ENCODE data around the gene NFYA. TPM values are rescaled to one million over a fixed set of nuclear protein-coding genes. Genes with fewer than 3 reads are reported as not detected.
A peak's percentile ranks its signal among the peaks of the same experiment; 100 is the strongest.
"Not testable (repeated sequence)": the region's sequence is repeated elsewhere in the genome, so short reads cannot be mapped to it uniquely, and the experiment has no call there.

NFYA gene
- total RNA-seq, 1 experiment from 2014 or later, result 43.0 TPM

- no peaks in the 10 kb centered on the region for H3K4me1 ChIP-seq (ENCODE audit: insufficient read depth, low read length)
- no peak overlapping the region for H2AFZ ChIP-seq (ENCODE audit: low read length)
- H3K9me3 Mint-ChIP-seq, result no peaks in the 10 kb centered on the region
- H3K27ac ChIP-seq (ENCODE audit: insufficient read length, low read depth, low read length), result no peak overlapping the region
- H3K4me1 Mint-ChIP-seq, result 0 out of 4 replicates have a peak, but pooled peaks cover 0 to 3% of the 10 kb centered on the region in 2 experiments
- no peak for TF ChIP-seq CTCF (conservative IDR thresholded peaks at IDR 0.05)
- H3K4me3 Mint-ChIP-seq, result no peak overlapping the region
- H3K36me3 Mint-ChIP-seq (ENCODE audit: insufficient read depth in 1 of 3, low read depth in 3 of 3), result peaks cover 0 to 5% (median 0%) of the 10 kb centered on the region in 3 experiments; a peak in 2 of 7 replicates
- no peaks in the 10 kb centered on the region for H3K27me3 ChIP-seq (ENCODE audit: insufficient read depth, low read length)
- no peak overlapping the region for H4K8ac ChIP-seq (replicated peaks; ENCODE audit: insufficient read length, low read depth, low read length)
- H3K79me1 ChIP-seq (ENCODE audit: insufficient read depth, low read depth, low read length, poor library complexity, severe bottlenecking), result no peaks in the 10 kb centered on the region
- H4K20me1 ChIP-seq (ENCODE audit: control insufficient read depth, insufficient read depth, insufficient read length), result no peaks in the 10 kb centered on the region
- H2BK20ac ChIP-seq (ENCODE audit: low read depth, low read length, poor library complexity, severe bottlenecking), result no peak overlapping the region
- WGBS (ENCODE audit: extremely low coverage, insufficient read length, low lambda C conversion rate), result no CpG with 5 or more reads among the region's 3 CpGs
- no peak overlapping the region for H2BK12ac ChIP-seq (ENCODE audit: insufficient read length, low read depth, low read length)
- no peaks in the 10 kb centered on the region for H3K27me3 Mint-ChIP-seq (ENCODE audit: low read depth)
- no peak overlapping the region for H3K14ac ChIP-seq (ENCODE audit: insufficient read depth, low read length)
- H3K23ac ChIP-seq (ENCODE audit: insufficient read length, low read depth, low read length), result no peak overlapping the region
- H4K5ac ChIP-seq (ENCODE audit: insufficient read length, low read depth, low read length), result no peak overlapping the region
- no peak overlapping the region for H3T11ph ChIP-seq (ENCODE audit: low read length)
- H2BK5ac ChIP-seq (ENCODE audit: insufficient read length, low read length), result no peak overlapping the region
- no peaks in the 10 kb centered on the region for H3K79me2 ChIP-seq (ENCODE audit: insufficient read depth, low read length)
- DNase-seq, result no peak
- H2AK5ac ChIP-seq (ENCODE audit: insufficient read length, low read length), result no peak overlapping the region
- H3K56ac ChIP-seq (ENCODE audit: insufficient read length, low read depth, low read length), result no peak overlapping the region
- no peak overlapping the region for H3K4me2 ChIP-seq (ENCODE audit: insufficient read depth, insufficient read length, low read length)
- H2BK15ac ChIP-seq (ENCODE audit: low read depth, low read length), result no peak overlapping the region
- H3K23me2 ChIP-seq (ENCODE audit: insufficient read length, low read depth, low read length, poor library complexity, severe bottlenecking), result no peaks in the 10 kb centered on the region
- H3K9me3 ChIP-seq (ENCODE audit: control insufficient read depth, low read depth, low read length), result no peaks in the 10 kb centered on the region
- no peak overlapping the region for H3K18ac ChIP-seq (ENCODE audit: insufficient read length, low read depth, low read length)
- H2BK120ac ChIP-seq (ENCODE audit: low read depth, low read length, poor library complexity, severe bottlenecking), result no peak overlapping the region
- peak overlapping the region in 2 of 3 experiments; percentile 29 to 37; a peak in 2 of 7 replicates for H3K27ac Mint-ChIP-seq
- no peak overlapping the region for H3K4ac ChIP-seq (ENCODE audit: low read depth, low read length)
- no peak overlapping the region for H3K9ac ChIP-seq (ENCODE audit: extremely low read depth, insufficient read length, low read length)
- no peak overlapping the region for H4K91ac ChIP-seq (ENCODE audit: insufficient read length, low read depth, low read length)
These were observed 38.2 kb downstream of the NFYA start for GRCh38 chr6:41111017-41111416.

GRCh38 chr6:41115027-41115426 lies 42.3 kb downstream of the NFYA start:
- not testable (repeated sequence) for H3K18ac ChIP-seq (ENCODE audit: insufficient read length, low read depth, low read length); H3K4me1 Mint-ChIP-seq

More at GRCh38 chr6:41115027-41115426, 42.3 kb downstream of the NFYA start:
- not testable (repeated sequence) for H4K5ac ChIP-seq (ENCODE audit: insufficient read length, low read depth, low read length); H3K79me1 ChIP-seq (ENCODE audit: insufficient read depth, low read depth, low read length, poor library complexity, severe bottlenecking); H3K23me2 ChIP-seq (ENCODE audit: insufficient read length, low read depth, low read length, poor library complexity, severe bottlenecking); H3K9me3 Mint-ChIP-seq; H4K8ac ChIP-seq (replicated peaks; ENCODE audit: insufficient read length, low read depth, low read length); H3K56ac ChIP-seq (ENCODE audit: insufficient read length, low read depth, low read length); H2BK15ac ChIP-seq (ENCODE audit: low read depth, low read length); H2BK20ac ChIP-seq (ENCODE audit: low read depth, low read length, poor library complexity, severe bottlenecking); H2BK120ac ChIP-seq (ENCODE audit: low read depth, low read length, poor library complexity, severe bottlenecking); H3K14ac ChIP-seq (ENCODE audit: insufficient read depth, low read length); H3K36me3 Mint-ChIP-seq (ENCODE audit: insufficient read depth in 1 of 3, low read depth in 3 of 3); H3K27me3 Mint-ChIP-seq (ENCODE audit: low read depth); H2BK12ac ChIP-seq (ENCODE audit: insufficient read length, low read depth, low read length); H4K20me1 ChIP-seq (ENCODE audit: control insufficient read depth, insufficient read depth, insufficient read length); H3K4me1 ChIP-seq (ENCODE audit: insufficient read depth, low read length); H3K79me2 ChIP-seq (ENCODE audit: insufficient read depth, low read length); H2BK5ac ChIP-seq (ENCODE audit: insufficient read length, low read length); H3K23ac ChIP-seq (ENCODE audit: insufficient read length, low read depth, low read length); H3K27ac Mint-ChIP-seq; H3K27ac ChIP-seq (ENCODE audit: insufficient read length, low read depth, low read length); H3T11ph ChIP-seq (ENCODE audit: low read length); H3K4me2 ChIP-seq (ENCODE audit: insufficient read depth, insufficient read length, low read length); H3K9me3 ChIP-seq (ENCODE audit: control insufficient read depth, low read depth, low read length); H4K91ac ChIP-seq (ENCODE audit: insufficient read length, low read depth, low read length); DNase-seq; H2AK5ac ChIP-seq (ENCODE audit: insufficient read length, low read length); H3K4me3 Mint-ChIP-seq; H3K27me3 ChIP-seq (ENCODE audit: insufficient read depth, low read length); H3K4ac ChIP-seq (ENCODE audit: low read depth, low read length); H2AFZ ChIP-seq (ENCODE audit: low read length); H3K9ac ChIP-seq (ENCODE audit: extremely low read depth, insufficient read length, low read length)
- WGBS (ENCODE audit: extremely low coverage, insufficient read length, low lambda C conversion rate), result no CpG with 5 or more reads among the region's 2 CpGs

Data from H9 (cell line).